T follicular helper cell (primary cell): ENCODE measurements around the gene GPC6.

Experiments used
- DNase-seq: peaks from one replicate; pipeline ENCODE4 v3.0.0-alpha.2; 2020; ENCODE audit warnings: low read depth

Gene GPC6

DNA sequence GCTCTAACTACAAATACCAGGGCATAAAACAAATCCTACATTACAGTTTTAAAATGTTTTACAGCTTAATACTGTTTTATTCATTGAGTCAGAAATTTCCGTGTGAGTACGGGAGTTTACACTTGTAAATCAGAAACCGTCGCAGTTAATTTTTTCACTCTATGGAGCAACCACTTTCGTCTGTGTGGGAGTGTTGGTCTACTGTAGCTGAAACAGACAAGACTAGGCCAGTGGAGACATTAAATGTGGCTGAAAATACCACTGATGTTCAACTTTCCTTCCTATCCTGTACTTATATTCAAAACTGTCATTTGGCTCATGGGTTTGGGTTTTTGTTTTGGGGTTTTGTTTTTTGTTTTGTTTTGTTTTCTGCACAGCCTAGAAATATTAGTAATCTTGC lies 984.2 kb downstream of the GPC6 start:
- DNase-seq, result no peak

DNA sequence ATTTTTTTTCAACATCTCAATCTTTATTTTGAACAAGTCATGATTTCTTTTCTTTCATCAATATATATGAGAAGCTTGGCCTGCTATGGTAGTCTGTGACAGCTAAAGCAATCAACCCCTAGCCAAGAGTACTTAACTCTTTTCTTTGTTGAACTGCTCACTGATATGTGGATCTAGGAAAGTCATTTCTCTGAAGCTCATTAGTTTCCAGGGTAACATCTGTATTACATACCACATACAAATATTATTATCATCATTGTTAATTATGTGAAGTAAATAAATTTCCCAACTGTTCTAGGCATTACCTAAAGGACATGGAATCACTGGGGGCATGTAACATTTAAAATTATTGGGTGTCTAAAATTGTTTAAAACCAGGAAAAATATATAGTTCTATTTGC lies 985.6 kb downstream of the GPC6 start:
- no peak for DNase-seq

DNA sequence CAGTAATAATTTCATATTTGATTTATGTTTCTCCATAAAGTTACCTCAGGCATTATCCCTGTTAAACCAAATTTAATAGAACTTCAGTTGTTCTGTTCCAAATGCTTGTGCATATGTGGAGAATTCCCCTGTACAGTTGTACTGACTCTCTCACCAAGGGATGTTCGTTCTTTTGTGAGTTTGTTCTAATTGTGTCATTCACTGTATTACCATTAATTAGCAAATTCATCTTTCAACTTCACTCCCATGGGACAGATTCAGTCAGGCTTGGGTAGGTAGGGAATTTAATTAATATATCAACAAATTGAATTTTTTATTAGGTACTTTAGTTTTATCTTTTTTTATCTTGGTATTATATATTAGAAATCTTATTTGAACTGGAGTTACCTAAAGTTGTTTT lies 987.5 kb downstream of the GPC6 start:
- DNase-seq, result no peak

DNA sequence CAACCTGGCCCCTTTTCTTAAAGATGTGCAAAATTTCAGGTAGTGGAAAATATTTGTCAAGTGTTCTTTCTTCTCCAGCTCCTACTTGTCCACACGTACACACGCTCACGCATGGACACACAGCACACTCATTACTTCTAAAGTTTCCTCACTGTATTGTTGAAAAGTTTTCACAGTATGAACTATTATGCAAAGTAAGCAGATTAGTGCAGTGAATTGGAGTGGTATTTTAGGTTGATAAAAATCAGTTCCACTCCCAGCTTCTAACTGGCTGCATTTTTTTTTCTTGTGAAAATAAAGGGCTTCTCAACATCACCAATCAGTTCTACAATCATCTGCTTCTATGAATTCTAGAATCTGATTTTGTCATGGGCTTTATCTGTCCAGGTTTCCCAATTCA lies 988.4 kb downstream of the GPC6 start:
- no peak for DNase-seq

DNA sequence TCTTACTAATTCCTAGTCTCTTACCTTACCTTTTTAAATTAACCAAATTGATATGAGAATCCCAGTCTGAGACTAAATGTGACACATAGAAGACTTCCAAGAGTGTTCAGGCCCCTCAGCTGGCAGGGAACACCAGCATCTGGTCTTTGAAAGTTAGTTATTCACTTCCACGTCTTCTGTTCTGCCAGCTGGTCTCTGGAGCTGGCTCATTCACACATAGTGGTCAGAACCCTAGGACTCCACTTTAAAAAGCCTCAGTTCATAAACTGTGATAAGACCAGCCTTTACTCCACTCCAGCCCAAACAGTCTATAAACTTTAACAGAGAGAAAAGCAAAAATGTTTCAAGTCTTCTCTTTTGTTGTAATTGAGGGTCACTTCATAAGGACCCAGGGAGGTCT lies 989.9 kb downstream of the GPC6 start:
- DNase-seq, result no peak

DNA sequence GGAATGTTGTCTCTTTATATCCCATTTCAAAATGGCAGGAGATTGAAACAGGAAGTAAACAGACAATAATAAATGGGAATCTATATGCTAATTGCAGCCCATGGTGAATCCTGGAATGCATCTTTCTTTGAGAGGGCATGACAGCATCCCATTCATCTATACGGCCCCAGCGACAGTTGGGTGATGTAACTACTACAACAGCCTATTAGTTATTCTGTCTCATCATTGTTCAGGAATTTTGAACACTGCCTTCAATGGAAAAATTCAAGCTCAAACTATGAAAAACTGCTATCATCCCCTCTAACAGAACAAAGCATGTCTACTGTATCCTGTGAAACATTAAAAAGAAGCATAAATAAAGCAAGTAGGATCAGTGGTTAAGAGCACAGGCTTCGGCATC lies 990.8 kb downstream of the GPC6 start:
- DNase-seq, result no peak

DNA sequence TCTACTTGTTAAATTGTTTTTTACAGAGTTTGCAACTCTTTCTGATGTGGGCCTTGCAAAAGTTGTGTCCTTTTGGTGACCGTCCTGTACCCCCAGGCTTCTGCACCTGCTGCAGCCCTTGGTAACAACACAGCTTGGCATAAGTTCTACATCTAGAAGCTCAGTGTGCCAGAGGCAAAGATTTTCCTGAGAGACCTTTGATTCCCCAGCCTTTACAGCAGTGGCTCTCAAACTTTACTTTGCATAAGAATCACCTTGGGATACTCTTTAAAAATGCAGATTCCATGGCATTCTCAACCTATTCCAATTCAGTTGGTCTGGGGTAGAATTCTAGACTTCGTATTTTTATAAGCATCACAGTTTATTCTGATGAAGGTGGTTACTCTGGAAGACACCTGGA lies 991.9 kb downstream of the GPC6 start:
- no peak for DNase-seq

DNA sequence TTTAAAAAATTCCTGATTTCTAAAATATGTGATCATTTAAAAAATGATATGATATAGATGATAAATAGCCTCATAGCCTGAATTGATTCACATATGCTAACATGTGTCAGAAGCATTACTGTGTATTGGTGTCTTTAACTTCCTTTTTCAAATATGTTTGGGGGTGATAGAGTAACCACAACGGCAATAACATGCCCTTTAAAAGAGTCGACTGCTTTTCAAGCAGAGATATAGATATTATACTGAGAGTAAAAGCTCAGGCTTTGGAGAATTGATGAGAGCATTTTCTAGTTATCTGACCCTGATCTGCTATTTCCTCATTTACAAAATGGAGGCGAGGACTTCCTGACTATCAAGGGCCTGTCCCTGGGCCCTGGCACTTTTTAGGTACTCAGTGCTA lies 992.3 kb downstream of the GPC6 start:
- no peak for DNase-seq

DNA sequence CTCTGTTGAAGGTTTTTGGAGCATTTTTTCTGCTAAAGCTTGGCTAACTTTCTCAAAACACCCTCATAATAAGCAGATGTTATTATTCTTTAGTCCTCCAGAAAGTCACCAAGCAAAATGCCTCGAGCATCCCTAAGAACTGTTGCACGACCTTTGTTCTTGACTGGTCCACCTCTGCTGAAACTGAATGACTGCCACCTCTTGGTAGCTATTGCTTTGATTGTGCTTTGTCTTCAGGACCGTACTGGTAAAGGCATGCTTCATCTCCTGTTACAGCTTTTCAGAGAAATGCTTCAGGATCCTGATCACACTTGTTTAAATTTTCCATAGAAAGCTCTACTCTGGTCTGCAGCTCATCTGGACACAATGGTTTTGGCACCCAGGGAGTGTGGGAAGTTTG lies 998.1 kb downstream of the GPC6 start:
- DNase-seq, result no peak

DNA sequence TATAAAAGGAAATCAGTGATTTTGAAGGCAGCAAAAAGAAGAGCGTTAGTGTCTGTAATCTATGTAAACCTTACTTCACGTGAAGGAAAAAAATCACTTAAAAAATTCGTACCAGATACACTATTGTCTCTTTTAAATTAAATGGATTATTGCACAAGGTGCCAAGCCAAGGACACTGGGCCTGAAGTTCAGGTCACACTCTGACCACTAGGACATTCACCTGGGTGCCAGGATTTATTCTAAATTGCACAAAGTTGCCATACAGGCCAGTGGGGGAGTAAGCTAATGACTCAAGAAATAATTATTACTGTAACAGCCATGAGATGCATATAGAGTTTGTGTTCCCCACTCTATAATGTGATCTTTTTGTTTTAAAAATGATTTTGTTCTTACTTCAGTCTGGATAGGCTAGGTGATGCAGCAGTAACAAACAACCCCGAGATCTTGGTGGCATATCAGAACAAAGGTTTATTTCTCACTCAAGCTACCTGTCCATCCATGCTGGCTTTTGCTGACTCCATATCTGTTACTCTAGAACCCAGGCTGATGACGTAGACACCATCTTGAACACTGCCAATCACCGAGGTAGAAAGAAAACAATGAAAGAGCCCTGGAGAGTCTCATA lies 1000.8 kb downstream of the GPC6 start:
- no peak for DNase-seq

DNA sequence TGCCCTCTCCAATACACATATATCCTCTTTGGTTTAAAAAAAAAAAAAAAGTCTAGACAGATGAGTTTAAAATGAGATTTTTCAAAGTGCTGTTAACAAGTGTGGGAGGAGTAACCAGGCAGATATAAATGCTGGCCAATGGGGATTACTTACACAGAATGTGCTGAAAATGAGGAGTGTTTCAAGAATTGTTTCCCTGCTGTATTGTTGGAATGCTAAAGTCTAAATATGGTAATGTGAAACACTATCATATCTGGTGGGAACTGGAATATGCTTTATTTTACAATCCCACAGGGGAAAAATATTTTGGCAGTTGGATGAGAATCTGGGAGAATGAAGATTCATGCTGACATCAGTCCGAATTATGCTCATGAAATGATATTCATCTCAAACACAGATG lies 1002.2 kb downstream of the GPC6 start:
- DNase-seq, result no peak

DNA sequence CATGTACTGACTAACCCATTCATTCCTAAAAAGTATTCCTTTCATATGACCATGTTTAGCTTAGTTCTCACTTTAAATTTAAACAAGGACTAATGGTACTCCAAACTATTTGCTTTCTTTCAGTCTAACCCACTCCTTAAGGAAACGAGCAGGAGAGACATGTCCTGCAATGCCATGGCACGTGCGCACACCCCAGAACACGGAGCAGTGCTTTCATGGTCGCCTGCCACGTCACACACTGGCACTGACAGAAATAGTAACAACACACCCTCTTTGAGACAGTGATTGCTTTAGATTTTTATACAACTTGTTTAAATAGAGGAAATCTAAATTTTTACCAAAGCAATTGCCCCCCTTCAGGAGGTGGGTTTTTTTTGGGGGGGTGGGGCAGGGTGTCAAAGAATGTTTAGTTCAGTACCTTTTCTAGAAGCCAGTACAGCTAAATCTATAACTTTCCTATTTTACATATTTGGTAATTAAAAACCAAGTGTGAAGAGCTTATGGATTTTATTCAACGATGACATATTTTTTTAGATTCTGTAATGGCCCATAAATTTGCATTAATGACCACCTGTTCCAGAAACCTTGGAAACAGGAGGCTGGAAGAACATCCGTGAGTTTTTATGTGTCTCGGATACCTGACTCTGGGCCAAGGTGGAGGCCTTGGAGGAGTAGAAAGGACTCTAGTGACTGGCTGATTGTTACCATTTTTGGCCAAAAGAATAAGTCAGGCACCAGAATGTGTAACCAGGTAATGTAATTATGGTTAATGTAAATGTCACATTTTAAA lies 1005.7 kb downstream of the GPC6 start:
- no peak for DNase-seq

DNA sequence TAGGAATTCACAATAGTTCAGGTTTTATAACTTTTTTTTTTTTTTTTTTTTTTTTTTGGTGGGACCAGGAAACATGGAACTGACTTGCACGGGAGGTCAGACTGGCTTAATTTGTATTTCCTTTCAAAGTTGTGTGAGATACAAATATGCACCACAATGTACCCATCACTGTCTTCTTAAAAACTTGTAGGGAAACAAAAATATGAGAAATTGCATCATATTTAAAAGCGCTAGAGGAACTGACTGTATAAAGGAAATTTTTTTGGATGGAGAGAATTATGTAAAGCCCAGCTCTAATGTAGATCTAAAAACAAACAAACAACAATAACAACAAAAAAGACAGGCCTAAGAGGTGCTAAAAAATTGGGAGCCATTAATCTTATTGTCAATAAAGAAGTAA lies 1006.3 kb downstream of the GPC6 start:
- DNase-seq, result no peak

DNA sequence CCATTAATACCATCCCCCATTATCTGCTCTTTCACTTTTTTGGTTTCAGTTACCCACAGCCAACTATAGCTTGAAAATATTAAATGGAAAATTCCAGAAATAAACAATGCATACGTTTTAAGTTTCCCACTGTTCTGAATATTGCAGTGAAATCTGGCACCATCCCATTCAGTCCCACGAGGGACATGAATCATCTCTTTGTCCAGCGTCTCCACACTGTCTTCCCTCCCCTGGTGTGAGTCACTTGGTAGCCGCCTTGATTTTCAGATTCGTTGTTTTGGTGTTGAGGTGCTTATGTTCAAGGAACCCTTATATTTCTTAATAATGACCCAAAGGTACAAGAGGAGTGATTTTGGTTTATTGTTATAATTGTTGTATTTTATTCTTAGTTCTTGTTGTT lies 1006.8 kb downstream of the GPC6 start:
- DNase-seq, result no peak

DNA sequence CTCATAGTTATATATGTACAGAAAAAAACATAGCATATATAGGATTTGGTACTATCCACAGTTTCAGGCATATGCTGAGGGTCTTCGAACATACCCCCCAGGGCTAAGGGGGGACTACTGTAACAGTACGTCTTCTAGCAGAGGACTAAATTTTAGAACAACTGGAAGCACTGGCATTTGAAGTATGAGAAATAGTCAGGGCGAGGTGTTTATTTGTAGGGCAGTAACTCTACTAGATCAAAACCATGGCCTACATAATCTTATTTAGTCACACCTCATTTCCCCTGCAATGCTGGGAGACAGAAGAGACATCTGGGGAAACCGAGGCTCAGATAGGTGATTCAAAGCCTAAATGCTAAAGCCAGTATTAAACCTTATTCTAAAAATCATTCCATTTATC lies 1007.2 kb downstream of the GPC6 start:
- DNase-seq, result no peak

DNA sequence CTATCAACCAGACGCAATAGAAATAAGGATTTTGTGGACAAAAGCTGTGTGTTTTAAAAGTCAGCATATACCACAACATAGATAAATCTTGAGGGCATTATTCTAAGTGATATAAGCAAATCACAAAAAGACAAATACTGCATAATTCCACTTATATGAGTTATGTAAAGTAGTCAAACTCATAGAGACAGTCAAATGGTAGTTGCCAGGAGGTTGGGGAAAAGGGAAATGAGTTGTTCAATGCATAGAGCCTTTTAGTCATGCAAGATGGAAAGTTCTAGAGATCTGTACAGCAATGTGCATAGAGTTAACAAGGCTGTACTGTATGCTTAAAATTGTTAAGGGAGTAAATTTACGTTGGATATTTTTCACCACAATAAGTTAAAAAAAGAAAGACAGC lies 1008.1 kb downstream of the GPC6 start:
- no peak for DNase-seq

DNA sequence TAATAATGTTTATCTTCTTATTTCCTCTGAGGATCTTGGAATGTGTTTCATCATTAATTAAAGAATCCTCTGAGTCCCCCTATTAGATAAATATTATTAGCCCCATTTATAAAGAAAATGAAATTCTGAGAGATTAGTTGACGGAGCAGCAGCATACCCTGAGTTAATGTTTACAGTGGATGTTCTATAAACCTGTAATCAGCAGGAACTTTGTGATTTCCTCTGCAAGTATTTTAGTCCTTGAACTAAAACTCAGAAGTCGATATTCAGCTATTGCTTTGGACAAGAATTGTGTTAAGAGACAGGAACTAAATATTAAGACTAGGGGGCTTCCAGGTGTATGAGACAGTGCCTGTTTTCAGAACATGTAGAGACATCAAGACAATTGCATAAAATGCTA lies 1009.5 kb downstream of the GPC6 start:
- no peak for DNase-seq

DNA sequence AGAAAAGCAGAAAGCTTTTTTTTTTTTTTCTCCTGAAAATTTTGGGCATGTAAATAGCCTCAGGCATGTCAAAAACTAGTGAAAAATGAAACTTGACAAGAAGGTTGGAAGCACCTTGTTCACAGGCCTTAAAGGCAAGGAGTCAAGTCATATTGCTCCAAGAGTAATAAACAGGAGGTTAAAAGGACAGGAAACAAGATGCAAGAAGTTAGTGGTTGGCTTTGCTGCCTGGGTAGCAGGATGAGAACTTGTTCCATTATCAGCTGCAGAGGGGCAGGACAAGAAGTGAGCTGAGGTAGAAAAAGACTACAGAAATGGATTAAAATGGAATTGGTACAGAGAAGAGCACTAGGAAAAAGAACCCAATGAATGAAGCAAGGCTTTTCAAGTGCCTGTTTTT lies 1010.3 kb downstream of the GPC6 start:
- no peak for DNase-seq

DNA sequence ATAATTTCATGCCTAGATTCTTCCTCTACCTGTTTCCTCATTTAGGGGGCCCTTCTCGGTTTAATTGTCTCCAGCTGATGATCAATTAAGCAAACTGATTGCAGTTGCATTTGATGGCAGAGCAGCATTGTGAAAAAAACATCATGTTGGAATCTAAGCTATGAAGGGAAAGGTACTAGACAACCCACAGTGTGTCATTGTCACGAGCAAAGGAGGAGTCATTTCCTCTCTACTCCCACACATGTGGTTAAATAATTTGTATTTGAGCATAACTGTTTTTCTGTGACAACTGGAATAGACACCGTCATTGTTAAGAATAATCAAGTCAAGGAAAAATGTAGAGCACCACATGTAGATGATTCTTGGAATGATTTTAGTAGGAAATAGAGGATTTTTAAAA lies 1012.5 kb downstream of the GPC6 start:
- DNase-seq, result no peak

DNA sequence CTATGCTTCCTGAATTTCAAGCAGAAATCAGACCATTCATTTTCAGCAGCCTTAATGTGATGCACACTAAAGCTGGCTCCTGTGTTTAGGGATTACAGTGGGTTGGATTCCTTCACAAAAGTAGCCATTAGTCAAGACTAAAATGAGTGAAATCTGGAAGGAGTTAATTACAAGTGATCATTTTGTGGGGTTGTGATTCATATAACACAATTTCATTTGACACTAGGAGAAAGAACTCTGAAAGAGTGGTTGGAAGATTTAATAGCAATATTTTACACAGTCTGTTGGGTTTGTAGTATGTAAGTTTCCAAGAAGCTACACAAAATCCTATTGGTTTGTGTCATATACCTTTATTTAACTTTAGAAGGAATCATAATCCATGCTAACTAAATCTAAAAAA lies 1015.9 kb downstream of the GPC6 start:
- no peak for DNase-seq

DNA sequence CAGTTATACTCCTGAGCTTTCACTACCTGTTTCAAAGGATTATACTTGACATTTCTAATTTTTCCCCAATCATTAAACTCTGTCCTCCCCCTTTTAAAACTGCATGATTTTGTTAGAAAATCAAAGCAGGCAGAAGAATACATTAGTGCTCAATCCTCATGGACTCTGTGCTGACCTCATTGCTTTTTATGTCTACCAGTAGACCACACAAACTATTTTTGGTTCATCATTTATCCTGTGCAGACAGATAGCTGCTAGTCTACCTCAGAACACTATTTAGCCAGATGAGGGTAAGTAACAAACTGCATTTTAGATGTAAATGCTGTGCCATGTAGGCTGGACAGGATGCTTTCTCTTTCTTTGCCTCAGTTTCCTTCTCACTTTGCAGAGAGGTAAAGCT lies 1016.9 kb downstream of the GPC6 start:
- DNase-seq, result no peak

DNA sequence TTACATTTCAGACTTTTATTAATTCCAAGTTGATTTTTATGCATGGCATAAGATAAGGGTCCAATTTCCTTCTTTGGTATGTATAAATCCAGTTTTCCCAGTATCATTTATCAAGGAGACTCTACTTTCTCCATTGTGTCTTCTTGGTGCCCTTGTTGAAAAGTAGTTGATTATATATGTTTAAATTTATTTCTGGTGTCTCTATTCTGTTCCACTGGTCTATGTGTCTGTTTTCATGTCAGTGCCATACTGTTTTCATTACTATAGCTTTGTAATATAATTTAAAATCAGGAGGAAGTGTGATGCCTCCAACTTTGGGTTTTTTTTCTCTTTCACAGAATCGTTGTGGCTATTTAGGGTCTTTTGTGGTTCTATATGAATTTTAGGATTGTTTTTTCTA lies 1019.9 kb downstream of the GPC6 start:
- DNase-seq, result no peak

DNA sequence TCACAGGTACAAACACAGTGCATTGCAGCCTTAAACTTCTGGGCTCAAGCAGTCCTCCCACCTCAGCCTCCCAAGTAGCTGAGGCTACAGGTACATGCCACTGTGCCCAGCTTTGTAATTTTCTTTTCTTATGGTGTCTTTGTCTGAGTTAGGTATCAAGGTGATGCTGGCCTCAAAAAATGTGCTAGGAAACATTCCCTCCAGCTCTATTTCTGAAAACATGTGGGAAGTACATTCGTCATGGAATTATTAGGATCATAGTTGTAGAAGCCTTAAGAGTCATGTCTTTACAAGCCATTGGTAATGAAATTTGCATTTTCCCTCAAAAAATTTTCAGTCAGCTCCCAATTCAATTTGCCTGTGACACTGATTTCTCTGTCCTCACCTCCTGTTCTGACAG lies 1021.3 kb downstream of the GPC6 start:
- no peak for DNase-seq
